A673 (cell line): ENCODE measurements around the gene SCARB1. TPM values are rescaled to one million over a fixed set of nuclear protein-coding genes. Genes with fewer than 3 reads are reported as not detected.
A peak's percentile ranks its signal among the peaks of the same experiment; 100 is the strongest.

Source experiments
- BruUV-seq: library from RNA; stranded (reverse); fragments of 400-500 nt; replicated peaks from 2 replicates; lab custom pipeline; 2021; lab: Mats Ljungman, UMichigan
- CTCF ChIA-PET: fragments of 300-600 bp; sonication (Branson Sonifier 250); formaldehyde crosslinking; loops from one replicate; lab custom pipeline; 2022; ENCODE audit warnings: antibody characterized with exemption; lab: Charles Lee
- POLR2A ChIA-PET: fragments of 300-600 bp; sonication (Branson Sonifier 250); formaldehyde crosslinking; loops from one replicate; lab custom pipeline; 2022; ENCODE audit warnings: antibody characterized with exemption; ENCODE audit not compliant: low non-redundant PET; lab: Charles Lee
- DNase-seq: peaks from one replicate; pipeline ENCODE4 v3.0.0-alpha.2; 2015; ENCODE audit warnings: low spot score
- H3K27ac ChIP-seq: fragments of 200-600 bp; sonication (generic); 2 replicates; pipeline ENCODE4 v1.5.1; 2016; ENCODE audit warnings: mixed run types, low read depth, mild to moderate bottlenecking, mixed read lengths, antibody characterized with exemption, low read length; ENCODE audit not compliant: poor library complexity, severe bottlenecking
- H3K27me3 ChIP-seq: fragments of 200-600 bp; sonication (generic); replicated peaks from 2 replicates; pipeline ENCODE4 v1.6.1; 2017; ENCODE audit warnings: mixed run types, low read depth, mild to moderate bottlenecking, mixed read lengths, antibody characterized with exemption, low read length; ENCODE audit not compliant: insufficient read depth, poor library complexity
- H3K36me3 ChIP-seq: fragments of 200-600 bp; sonication (generic); 2 replicates; pipeline ENCODE4 v1.6.1; 2016; ENCODE audit warnings: mixed run types, mild to moderate bottlenecking, mixed read lengths, antibody characterized with exemption, low read length; ENCODE audit not compliant: insufficient read depth, poor library complexity, severe bottlenecking
- H3K4me1 ChIP-seq: fragments of 200-600 bp; sonication (generic); 2 replicates; pipeline ENCODE4 v1.6.1; 2017; ENCODE audit warnings: mixed run types, mild to moderate bottlenecking, mixed read lengths, antibody characterized with exemption, low read length; ENCODE audit not compliant: insufficient read depth, poor library complexity, severe bottlenecking
- H3K4me3 ChIP-seq: fragments of 200-600 bp; sonication (generic); 2 replicates; pipeline ENCODE4 v1.5.1; 2016; ENCODE audit warnings: low read depth, mixed run types, mild to moderate bottlenecking, mixed read lengths, low read length; ENCODE audit not compliant: poor library complexity, severe bottlenecking
- H3K9me3 ChIP-seq: fragments of 200-600 bp; sonication (generic); 2 replicates; pipeline ENCODE4 v1.6.1; 2016; ENCODE audit warnings: mixed run types, low read depth, mild to moderate bottlenecking, mixed read lengths, antibody characterized with exemption, low read length; ENCODE audit not compliant: poor library complexity, severe bottlenecking
- CTCF ChIP-seq: fragments of 300-800, 200-600 bp; sonication (generic); conservative IDR thresholded peaks from 2 replicates; pipeline ENCODE4 v1.5.1; 2017; ENCODE audit warnings: low read depth, mild to moderate bottlenecking, antibody characterized with exemption, low read length, moderate library complexity, mixed read lengths
- EZH2 ChIP-seq: fragments of 200-600 bp; sonication (generic); IDR thresholded peaks from 2 replicates; pipeline ENCODE4 v1.6.1; 2017; ENCODE audit warnings: borderline replicate concordance, low read depth, mild to moderate bottlenecking, mixed read lengths, antibody characterized with exemption, low read length; ENCODE audit not compliant: poor library complexity, severe bottlenecking
- intact Hi-C: fragments of 100-400 bp; cut with micrococcal nuclease; formaldehyde crosslinking; loops from one replicate; pipeline ENCODE4 v1.10.0; 2022; ENCODE audit not compliant: unreplicated experiment
- total RNA-seq: library from RNA; stranded (reverse); gene quantifications from 2 replicates; pipeline ENCODE4 v1.2.3, GENCODE V29; 2021

SCARB1 gene
- total RNA-seq, 1 experiment from 2014 or later: 74.6 TPM

- BruUV-seq: no TSS peak
- CTCF ChIA-PET: no interaction called here
Observed at GRCh38 chr12:124769163-124769530, 94.5 kb downstream of the SCARB1 start.

GRCh38 chr12:124768452-124769162 lies 95.1 kb downstream of the SCARB1 start:
- ChIA-PET POLR2A (interaction anchor here (0.6 kb wide), 1 partner anchor 1421 kb away, joined by 4 read pairs; no protein-coding TSS in a partner anchor), CTCF (interaction anchor here (1.1 kb wide), 1 partner anchor 471 kb away, joined by 3 read pairs; no protein-coding TSS in a partner anchor)
- no TSS peak for BruUV-seq
- Histone ChIP-seq H3K36me3 (no peaks in the 10 kb centered on the region), H3K9me3 (peaks cover 11% of the 10 kb centered on the region), H3K4me1 (peaks cover 7% of the 10 kb centered on the region), H3K27ac (no peak overlapping the region), H3K27me3 (no peaks in the 10 kb centered on the region), H3K4me3 (no peak overlapping the region)
- DNase-seq: no peak
- TF ChIP-seq EZH2 (no peak), CTCF (no peak)
- intact Hi-C loops: loop anchor here (10.0 kb wide), 1 partner anchor 424 kb away; no protein-coding TSS in a partner anchor

More at GRCh38 chr12:124769163-124769530, 94.5 kb downstream of the SCARB1 start:
- POLR2A ChIA-PET: no interaction called here
- Histone ChIP-seq H3K27me3 (no peaks in the 10 kb centered on the region), H3K4me1 (peaks cover 10% of the 10 kb centered on the region), H3K27ac (no peak overlapping the region), H3K4me3 (no peak overlapping the region), H3K36me3 (no peaks in the 10 kb centered on the region), H3K9me3 (peaks cover 10% of the 10 kb centered on the region)
- intact Hi-C loops: loop anchor here (10.0 kb wide), 1 partner anchor 424 kb away; no protein-coding TSS in a partner anchor
- TF ChIP-seq EZH2: no peak
- no peak for TF ChIP-seq CTCF
- DNase-seq: no peak

GRCh38 chr12:124767066-124767821 lies 96.4 kb downstream of the SCARB1 start:
- peak; percentile 83 for DNase-seq
- Histone ChIP-seq H3K4me3 (no peak overlapping the region), H3K36me3 (no peaks in the 10 kb centered on the region), H3K27me3 (no peaks in the 10 kb centered on the region), H3K27ac (no peak overlapping the region), H3K9me3 (peaks cover 11% of the 10 kb centered on the region), H3K4me1 (peaks cover 7% of the 10 kb centered on the region)
- intact Hi-C loops: loop anchor here (1.0 to 10.0 kb wide), 2 partner anchors 422 to 731 kb away; no protein-coding TSS in a partner anchor
- CTCF ChIA-PET: interaction anchor here (0.8 to 1.1 kb wide), 2 partner anchors 12 to 470 kb away, joined by 3 read pairs; no protein-coding TSS in a partner anchor
- POLR2A ChIA-PET: no interaction called here
- BruUV-seq: no TSS peak
- TF ChIP-seq EZH2 (no peak), CTCF (peak; percentile 98)
